ENCODE data around the gene FOXP1. TPM values are rescaled to one million over a fixed set of nuclear protein-coding genes. Genes with fewer than 3 reads are reported as not detected.

The FOXP1 gene
- total RNA-seq, 1 experiment from 2014 or later, result 2.9 TPM

- in situ Hi-C loops (cut with HindIII; ENCODE audit: low pct_unique_long_range_greater_than_20kb, low sequenced_read_pairs) (no loop called here), intact Hi-C loops (cut with micrococcal nuclease; ENCODE audit: unreplicated experiment) (no loop called here)
- TF ChIP-seq, protein P1, sequence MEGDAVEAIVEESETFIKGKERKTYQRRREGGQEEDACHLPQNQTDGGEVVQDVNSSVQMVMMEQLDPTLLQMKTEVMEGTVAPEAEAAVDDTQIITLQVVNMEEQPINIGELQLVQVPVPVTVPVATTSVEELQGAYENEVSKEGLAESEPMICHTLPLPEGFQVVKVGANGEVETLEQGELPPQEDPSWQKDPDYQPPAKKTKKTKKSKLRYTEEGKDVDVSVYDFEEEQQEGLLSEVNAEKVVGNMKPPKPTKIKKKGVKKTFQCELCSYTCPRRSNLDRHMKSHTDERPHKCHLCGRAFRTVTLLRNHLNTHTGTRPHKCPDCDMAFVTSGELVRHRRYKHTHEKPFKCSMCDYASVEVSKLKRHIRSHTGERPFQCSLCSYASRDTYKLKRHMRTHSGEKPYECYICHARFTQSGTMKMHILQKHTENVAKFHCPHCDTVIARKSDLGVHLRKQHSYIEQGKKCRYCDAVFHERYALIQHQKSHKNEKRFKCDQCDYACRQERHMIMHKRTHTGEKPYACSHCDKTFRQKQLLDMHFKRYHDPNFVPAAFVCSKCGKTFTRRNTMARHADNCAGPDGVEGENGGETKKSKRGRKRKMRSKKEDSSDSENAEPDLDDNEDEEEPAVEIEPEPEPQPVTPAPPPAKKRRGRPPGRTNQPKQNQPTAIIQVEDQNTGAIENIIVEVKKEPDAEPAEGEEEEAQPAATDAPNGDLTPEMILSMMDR (IDR thresholded peaks at IDR 0.05), result no peak
- no peak for TF ChIP-seq REST (IDR thresholded peaks at IDR 0.05; ENCODE audit: insufficient read depth in 1 of 2, low read depth in 2 of 2, low read length in 1 of 2)
- no peak for TF ChIP-seq TCF7L2 (IDR thresholded peaks at IDR 0.05; ENCODE audit: low read depth, low read length)
- no peak for TF ChIP-seq SIN3A (IDR thresholded peaks at IDR 0.05; ENCODE audit: borderline replicate concordance, insufficient read depth, low read depth, low read length)
- TF ChIP-seq POLR2AphosphoS5 (IDR thresholded peaks at IDR 0.05; ENCODE audit: low read depth, low read length), result no peak
- ChIA-PET POLR2A (no interaction called here), CTCF (no interaction called here)
- no peak overlapping the region for H3K4me3 ChIP-seq (ENCODE audit: low read depth in 2 of 2, low read length in 2 of 2)
- DNase-seq (ENCODE audit: low read depth, low spot score) (no peak), ATAC-seq (no peak)
- no peaks in the 10 kb centered on the region for H3K4me1 ChIP-seq (ENCODE audit: control insufficient read depth, insufficient read depth, low read length)
- no peaks in the 10 kb centered on the region for H3K36me3 ChIP-seq (ENCODE audit: control insufficient read depth, insufficient read depth, low read length)
- H3K9me3 ChIP-seq (ENCODE audit: control insufficient read depth, insufficient read depth, low read depth, low read length), result no peaks in the 10 kb centered on the region
- BruUV-seq (replicated peaks), result no TSS peak
- H3K27me3 ChIP-seq (ENCODE audit: control insufficient read depth, insufficient read depth, low read length), result no peaks in the 10 kb centered on the region
- no peak overlapping the region for H3K27ac ChIP-seq (ENCODE audit: low read length)
Observed at GRCh38 chr3:71080517-71081083, 502.9 kb downstream of the FOXP1 start.

DNA sequence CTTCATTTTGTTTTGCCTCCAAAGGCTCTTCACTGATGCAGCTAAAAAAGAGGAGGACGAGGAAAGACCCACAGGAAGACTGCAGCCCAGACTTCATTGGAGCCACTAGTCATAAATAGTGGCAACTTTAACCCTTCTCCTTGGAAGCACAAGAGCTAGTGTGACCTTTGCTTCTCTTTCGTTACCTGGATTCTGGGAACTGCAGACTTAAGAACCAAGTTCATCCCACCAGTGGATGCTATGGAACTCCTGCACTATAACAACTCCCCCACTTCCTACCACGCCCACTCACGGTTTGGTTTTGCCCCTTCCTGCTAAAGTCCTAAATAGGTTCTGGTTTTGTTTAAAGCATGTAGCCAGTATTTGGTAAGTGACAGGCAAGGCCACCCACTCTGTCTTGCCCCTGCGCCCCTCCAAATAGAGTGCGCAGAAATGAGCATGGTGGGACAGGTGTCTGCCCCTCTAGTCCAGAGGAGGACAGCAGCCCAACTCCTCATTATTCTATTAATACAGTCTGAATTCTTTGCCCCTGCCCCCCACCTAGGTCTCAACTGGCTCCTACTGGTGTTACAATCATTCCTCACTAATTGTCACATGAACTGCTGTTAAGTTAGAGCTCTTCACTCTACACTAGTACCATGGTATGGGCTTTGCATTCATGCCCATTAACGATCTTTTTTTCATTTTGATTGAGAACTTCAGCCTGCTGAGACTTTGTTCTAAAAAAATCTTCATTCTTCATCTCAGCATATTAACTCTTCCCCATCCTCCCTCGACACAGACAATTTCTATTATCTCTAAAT lies 504.6 kb downstream of the FOXP1 start:
- no peaks in the 10 kb centered on the region for H3K4me1 ChIP-seq (ENCODE audit: control insufficient read depth, insufficient read depth, low read length)
- no peaks in the 10 kb centered on the region for H3K9me3 ChIP-seq (ENCODE audit: control insufficient read depth, insufficient read depth, low read depth, low read length)
- intact Hi-C loops (cut with micrococcal nuclease; ENCODE audit: unreplicated experiment) (no loop called here), in situ Hi-C loops (cut with HindIII; ENCODE audit: low pct_unique_long_range_greater_than_20kb, low sequenced_read_pairs) (no loop called here)
- no peak overlapping the region for H3K27ac ChIP-seq (ENCODE audit: low read length)
- H3K27me3 ChIP-seq (ENCODE audit: control insufficient read depth, insufficient read depth, low read length), result no peaks in the 10 kb centered on the region
- ChIA-PET CTCF (no interaction called here), POLR2A (no interaction called here)
- TF ChIP-seq, protein P1 (IDR thresholded peaks at IDR 0.05), result no peak
- TF ChIP-seq SIN3A (IDR thresholded peaks at IDR 0.05; ENCODE audit: borderline replicate concordance, insufficient read depth, low read depth, low read length) (no peak), REST (IDR thresholded peaks at IDR 0.05; ENCODE audit: insufficient read depth in 1 of 2, low read depth in 2 of 2, low read length in 1 of 2) (no peak), POLR2AphosphoS5 (IDR thresholded peaks at IDR 0.05; ENCODE audit: low read depth, low read length) (no peak), TCF7L2 (IDR thresholded peaks at IDR 0.05; ENCODE audit: low read depth, low read length) (no peak)
- H3K36me3 ChIP-seq (ENCODE audit: control insufficient read depth, insufficient read depth, low read length), result no peaks in the 10 kb centered on the region
- no peak for DNase-seq (ENCODE audit: low read depth, low spot score)
- ATAC-seq, result no peak
- no TSS peak for BruUV-seq (replicated peaks)
- H3K4me3 ChIP-seq (ENCODE audit: low read depth in 2 of 2, low read length in 2 of 2), result no peak overlapping the region

Data from Panc1 (cell line).